AG04449 (cell line): ENCODE measurements around the gene NACAD.

ENCODE experiments used
- CTCF ChIA-PET: fragments of 350-600 bp; formaldehyde crosslinking; extraction: SDS; loops from one replicate; lab custom pipeline; 2021; ENCODE audit warnings: antibody characterized with exemption; lab: Yijun Ruan, JAX
- POLR2A ChIA-PET: fragments of 400-600, 350-600 bp; formaldehyde crosslinking; extraction: SDS; loops from one replicate; lab custom pipeline; 2020; ENCODE audit warnings: antibody characterized with exemption, inconsistent platforms; lab: Yijun Ruan, JAX
- DNase-seq: peaks from one replicate; pipeline ENCODE4 v3.0.0-alpha.2; 2010; ENCODE audit warnings: low read depth, low spot score
- H3K4me3 ChIP-seq: 2 replicates; pipeline ENCODE4 v1.5.1; 2011; ENCODE audit warnings: low read depth, mild to moderate bottlenecking, control low read depth, low read length
- CTCF ChIP-seq: IDR thresholded peaks from one replicate; pipeline ENCODE4 v1.5.1; 2011; ENCODE audit warnings: mild to moderate bottlenecking, moderate library complexity, low read length, control low read depth, inconsistent platforms; ENCODE audit not compliant: insufficient read depth; ENCODE audit errors: missing control alignments

NACAD gene

DNA sequence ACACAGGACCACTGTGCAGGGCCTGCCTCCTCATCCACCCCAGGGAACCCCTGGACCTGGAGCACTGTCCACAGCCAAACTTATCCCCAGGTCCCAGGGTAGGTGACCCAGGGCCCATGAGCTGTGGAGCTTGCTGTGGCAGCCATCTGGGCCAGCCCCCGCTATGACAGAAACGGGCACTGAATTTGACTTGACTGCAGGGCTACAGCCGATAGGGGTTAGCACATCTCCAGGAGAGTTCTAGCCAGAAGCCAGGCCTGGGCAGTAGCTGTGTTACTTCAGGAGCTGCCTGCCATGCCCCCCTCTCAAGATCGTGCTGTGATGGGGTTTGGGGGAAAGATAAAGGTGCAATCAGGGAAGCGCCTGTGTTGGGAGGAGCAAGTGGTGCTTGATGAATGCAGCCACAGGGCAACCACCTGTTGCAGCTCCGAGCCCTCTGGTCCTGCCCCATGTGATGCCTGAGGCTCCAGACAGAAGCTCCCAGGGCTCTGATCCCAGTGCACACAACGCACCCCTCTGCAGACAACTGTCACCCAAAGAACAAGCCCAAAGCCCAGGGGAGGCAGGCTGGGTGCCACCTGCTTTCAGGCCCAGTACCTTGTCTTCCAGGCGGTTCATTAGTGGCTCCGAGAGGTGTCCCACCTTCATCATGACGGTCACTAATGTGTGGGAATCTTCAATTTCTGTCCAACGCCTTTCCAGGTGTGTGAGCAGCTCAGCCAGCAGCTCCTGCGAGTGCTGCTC lies 16.2 kb upstream of the NACAD start:
- no peak overlapping the region for H3K4me3 ChIP-seq
- ChIA-PET CTCF (no interaction called here), POLR2A (no interaction called here)
- DNase-seq: no peak
- TF ChIP-seq CTCF: no peak

DNA sequence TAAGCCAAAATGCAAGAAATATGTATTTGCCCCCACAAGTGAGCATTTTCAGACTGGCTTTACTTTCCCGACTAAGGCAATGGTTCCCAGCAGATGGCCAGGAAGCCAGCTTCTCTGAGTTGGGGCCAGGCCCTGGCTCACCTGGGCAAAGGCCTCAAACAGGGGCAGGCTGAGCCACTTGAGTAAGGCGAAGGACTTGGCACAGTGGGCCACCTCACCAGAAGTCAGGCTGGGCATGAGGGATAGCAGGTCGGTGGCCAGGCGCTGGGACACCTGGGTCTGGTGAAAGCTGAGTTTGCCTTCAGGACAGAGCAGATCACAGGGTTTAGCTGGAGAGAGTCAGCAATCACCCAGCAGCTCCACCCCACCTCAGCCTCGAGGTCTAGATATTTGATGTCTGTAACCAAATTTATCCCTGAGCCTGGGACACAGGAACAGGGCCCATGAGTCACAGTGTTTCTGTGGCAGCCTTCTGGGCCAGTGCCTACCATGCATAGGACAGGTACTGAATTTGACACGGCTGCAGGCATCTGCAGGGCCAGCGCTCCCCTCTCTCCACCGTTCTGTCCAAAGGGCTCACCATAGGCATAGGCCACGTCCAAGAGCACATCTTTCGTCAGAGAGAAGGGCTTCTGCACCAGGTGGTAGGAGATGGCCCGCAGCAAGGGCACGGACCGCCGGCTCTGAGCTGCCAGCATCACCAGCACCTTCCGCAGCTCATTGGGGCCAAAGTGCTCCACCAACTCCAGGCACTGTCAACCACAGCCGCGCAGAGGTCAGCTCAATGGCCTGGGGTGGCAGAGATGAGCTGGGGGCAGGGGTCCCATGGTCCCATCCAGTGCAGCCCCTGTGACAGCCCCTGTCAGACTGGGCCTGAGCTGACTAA lies 15.4 kb upstream of the NACAD start:
- ChIA-PET POLR2A (no interaction called here), CTCF (no interaction called here)
- no peak for DNase-seq
- no peak for TF ChIP-seq CTCF
- H3K4me3 ChIP-seq: no peak overlapping the region

- ChIA-PET CTCF (interaction anchor here (0.5 kb wide), 1 partner anchor 1617 kb away, joined by 3 read pairs; no protein-coding TSS in a partner anchor), POLR2A (no interaction called here)
- H3K4me3 ChIP-seq: no peak overlapping the region
- DNase-seq: no peak
- no peak for TF ChIP-seq CTCF
Observed at GRCh38 chr7:45102785-45103712, 14.3 kb upstream of the NACAD start.

GRCh38 chr7:45101748-45102147 lies 13.0 kb upstream of the NACAD start:
- TF ChIP-seq CTCF: no peak
- ChIA-PET CTCF (no interaction called here), POLR2A (no interaction called here)
- DNase-seq: no peak
- H3K4me3 ChIP-seq: no peak overlapping the region

GRCh38 chr7:45100761-45101480 lies 12.2 kb upstream of the NACAD start:
- ChIA-PET CTCF (no interaction called here), POLR2A (no interaction called here)
- no peak for DNase-seq
- no peak for TF ChIP-seq CTCF
- H3K4me3 ChIP-seq: no peak overlapping the region
